ENCODE data around the gene ICAM3.
"Not testable (repeated sequence)": the region's sequence is repeated elsewhere in the genome, so short reads cannot be mapped to it uniquely, and the experiment has no call there.

DNA sequence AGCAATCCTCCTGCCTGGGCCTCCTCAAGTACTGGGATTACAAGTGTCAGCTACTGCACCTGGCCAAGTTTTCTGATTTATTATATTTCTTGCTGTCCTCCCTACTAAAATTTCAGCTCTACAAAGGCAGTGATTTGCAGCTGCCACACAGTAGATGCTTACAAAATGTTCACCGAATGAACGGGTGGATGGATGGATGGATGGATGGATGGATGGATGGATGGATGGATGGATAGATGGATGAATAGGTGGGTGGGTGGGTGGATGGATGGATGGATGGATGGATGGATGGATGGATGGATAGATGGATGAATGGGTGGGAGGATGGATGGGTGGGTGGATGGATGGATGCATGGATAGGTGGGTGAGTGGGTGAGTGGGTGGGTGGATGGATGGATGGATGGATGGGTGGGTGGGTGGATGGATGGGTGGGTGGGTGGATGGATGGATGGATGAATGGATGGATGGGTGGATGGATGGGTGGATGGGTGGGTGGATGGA lies 37.8 kb upstream of the ICAM3 start:
- TF ChIP-seq, protein P1, sequence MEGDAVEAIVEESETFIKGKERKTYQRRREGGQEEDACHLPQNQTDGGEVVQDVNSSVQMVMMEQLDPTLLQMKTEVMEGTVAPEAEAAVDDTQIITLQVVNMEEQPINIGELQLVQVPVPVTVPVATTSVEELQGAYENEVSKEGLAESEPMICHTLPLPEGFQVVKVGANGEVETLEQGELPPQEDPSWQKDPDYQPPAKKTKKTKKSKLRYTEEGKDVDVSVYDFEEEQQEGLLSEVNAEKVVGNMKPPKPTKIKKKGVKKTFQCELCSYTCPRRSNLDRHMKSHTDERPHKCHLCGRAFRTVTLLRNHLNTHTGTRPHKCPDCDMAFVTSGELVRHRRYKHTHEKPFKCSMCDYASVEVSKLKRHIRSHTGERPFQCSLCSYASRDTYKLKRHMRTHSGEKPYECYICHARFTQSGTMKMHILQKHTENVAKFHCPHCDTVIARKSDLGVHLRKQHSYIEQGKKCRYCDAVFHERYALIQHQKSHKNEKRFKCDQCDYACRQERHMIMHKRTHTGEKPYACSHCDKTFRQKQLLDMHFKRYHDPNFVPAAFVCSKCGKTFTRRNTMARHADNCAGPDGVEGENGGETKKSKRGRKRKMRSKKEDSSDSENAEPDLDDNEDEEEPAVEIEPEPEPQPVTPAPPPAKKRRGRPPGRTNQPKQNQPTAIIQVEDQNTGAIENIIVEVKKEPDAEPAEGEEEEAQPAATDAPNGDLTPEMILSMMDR (conservative IDR thresholded peaks at IDR 0.05; ENCODE audit: low read length) = not testable (repeated sequence)
- not testable (repeated sequence) for TF ChIP-seq EZH2phosphoT487 (IDR thresholded peaks at IDR 0.05; ENCODE audit: borderline replicate concordance, low read depth, low read length)

Data from OCI-LY7 (cell line).